Stimulated activated CD4-positive, alpha-beta T cell treated with anti-CD3 and anti-CD28 coated beads, Interleukin-1b, Interleukin-23, amount 100 ng/mL, for 4 hours (primary cell): ENCODE results near the gene LMF2.

ENCODE experiments used
- DNase-seq, 2 donors: peaks; one replicate each; pipeline ENCODE4 v3.0.0-alpha.2; 2020; ENCODE audit warnings: low read depth in 2 of 2

Gene LMF2

DNA sequence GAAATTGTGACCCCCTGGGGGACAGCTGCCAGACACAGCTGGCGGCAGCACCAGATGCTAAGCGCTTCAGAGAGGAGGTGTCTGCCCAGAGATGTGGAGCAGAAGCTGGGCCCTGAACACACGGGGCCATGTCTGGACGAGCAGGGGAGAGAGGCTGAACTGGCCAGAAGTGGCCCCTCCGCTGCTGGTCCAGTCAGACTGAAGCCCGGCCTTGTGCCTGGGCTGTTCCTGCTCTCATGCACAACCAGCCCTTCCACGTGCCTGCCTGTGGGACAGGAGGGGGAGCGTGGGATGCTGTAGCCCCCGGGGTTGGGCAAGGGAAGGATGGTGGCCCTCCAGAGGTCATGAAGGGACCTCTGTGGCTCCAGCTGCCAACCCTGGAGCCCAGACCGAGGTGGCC is 24.4 kb downstream of the LMF2 start:
- no peak for DNase-seq

GRCh38 chr22:50482107-50483074 is 25.1 kb downstream of the LMF2 start:
- DNase-seq, result no peak

DNA sequence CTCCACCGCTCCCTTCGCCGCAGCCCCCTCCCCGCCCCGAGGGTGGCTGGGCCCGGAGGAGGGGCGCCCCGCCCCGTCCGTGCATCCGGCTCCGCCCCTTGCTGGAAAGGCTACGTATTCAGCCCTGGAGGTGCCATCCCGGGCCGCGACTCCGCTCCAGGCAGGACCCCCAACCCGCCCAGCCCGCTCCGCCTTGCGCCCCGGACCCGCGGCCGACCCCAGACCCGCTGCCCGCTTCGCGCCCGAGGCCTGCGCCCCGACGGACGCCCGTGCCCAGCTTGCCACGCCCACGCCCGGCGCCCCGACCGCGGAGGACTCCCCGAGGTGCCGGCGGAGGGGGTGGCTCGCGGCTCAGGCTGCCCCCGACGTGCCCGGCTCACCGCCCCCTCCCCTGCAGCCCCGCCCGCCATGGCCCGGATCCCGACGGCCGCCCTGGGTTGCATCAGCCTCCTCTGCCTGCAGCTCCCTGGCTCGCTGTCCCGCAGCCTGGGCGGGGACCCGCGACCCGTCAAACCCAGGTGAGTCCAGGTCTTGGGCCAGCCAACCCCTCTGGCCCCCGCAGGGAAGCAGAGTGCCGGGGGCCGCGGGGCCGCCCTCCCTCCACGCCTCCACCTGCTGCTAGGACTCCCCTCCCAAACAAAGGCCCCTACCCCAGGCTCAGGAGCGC is 25.9 kb downstream of the LMF2 start, which contains the start of gene ADM2:
TSS of gene ADM2 (plus strand) at position 104 of the 667 bp plus-strand sequence. CDS start at position 409, 305 bp downstream.
- DNase-seq, result peak; percentile 55 to 67

DNA sequence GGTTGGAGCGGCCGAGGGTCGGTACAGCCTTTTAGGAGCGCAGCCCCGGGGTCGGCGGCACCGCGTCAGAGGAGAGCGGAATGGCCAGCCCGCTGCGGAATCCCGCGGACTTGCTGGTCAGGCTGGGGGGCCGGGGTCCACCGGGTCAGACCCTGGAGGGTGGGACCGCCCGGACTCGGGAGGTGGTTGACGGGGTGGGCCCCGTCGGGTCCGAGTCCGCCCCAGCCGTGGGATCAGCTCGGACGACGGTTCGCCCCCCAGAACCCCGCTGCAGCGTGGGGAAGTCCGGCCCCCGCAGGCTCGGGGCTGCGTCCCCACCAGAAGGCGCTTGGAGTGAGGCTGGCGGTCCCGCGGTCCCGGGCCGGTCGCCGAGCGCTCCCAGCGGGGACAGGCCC is 26.5 kb downstream of the LMF2 start:
- no peak for DNase-seq

GRCh38 chr22:50479721-50480120 is 27.8 kb downstream of the LMF2 start:
- no peak for DNase-seq

DNA sequence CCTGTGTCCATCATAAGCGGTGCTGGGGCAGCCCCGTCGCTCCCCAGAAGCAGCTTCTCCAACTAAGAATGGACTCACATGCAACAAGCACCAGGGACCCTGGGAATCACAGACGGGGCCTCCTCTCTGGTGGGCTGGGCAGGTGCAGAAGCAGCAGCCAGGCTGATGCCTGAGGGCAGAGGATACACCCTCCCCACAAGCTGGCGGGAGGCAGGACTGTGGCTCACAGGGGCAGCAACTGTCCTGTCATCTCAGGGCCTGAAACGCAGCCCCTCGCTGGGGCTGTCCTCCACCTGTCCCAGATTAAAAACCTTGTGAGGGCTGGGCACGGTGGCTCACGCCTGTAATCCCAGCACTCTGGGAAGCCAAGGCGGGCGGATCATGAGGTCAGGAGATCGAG is 29.6 kb downstream of the LMF2 start:
- DNase-seq, result no peak

DNA sequence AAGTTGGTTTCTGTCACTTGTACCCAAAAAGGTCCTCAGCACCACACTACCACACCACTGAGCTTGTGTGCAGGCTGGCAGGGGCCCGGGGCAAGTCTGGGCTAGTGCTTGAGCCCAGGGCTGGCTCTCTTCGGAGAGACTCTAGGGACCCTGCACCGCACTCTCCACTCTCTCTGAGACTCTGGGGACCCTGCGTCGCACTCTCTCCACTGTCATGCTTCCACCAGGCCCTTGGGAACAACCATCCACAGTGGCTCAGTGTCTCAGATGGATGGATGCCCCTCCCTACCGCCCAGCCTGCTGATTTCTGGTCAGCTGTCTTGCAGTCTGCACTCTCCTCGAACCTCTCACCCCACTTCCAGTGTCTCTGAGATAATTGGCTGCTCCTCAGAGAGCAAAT is 30.6 kb downstream of the LMF2 start:
- DNase-seq, result no peak

- no peak for DNase-seq
Measured at GRCh38 chr22:50475652-50476002, 31.9 kb downstream of the LMF2 start.

- DNase-seq, result peak; percentile 80 to 88
Measured at GRCh38 chr22:50474710-50475651, 32.5 kb downstream of the LMF2 start, which contains the start of gene SBF1. Gene SBF1 (minus strand): TSS chr22:50475035. CDS start chr22:50474840, 195 bp downstream.

GRCh38 chr22:50473855-50474671 is 33.4 kb downstream of the LMF2 start:
- no peak for DNase-seq

- peak in 1 of 2 donors; percentile 27 for DNase-seq
Measured at GRCh38 chr22:50473088-50473487, 34.4 kb downstream of the LMF2 start.

- DNase-seq, result no peak
Measured at GRCh38 chr22:50471962-50472361, 35.5 kb downstream of the LMF2 start.

GRCh38 chr22:50471197-50471847 is 36.2 kb downstream of the LMF2 start:
- DNase-seq, result no peak

DNA sequence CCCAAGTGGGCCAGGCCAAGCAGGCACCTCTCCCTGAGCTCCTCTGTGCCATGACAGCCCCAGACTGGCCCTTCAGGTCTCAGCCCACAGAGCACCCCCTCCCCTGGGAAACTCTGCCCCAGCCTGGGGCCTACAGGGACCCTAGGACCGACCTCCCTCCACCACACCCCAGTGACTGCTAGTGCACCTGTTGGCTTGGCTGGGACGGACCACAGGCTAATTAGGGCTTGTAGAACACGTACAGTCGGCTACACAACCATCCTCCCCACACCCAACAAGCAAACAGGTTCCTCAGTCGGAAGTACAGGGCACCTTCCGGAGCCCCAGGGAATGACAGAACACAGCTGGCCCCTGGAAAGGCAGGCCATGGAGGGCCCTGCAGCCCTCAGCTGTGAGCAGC is 37.0 kb downstream of the LMF2 start:
- DNase-seq, result no peak

- DNase-seq, result peak; percentile 83 to 93
Measured at GRCh38 chr22:50469377-50470305, 37.9 kb downstream of the LMF2 start.

GRCh38 chr22:50468626-50469025 is 38.9 kb downstream of the LMF2 start:
- DNase-seq, result no peak

GRCh38 chr22:50467773-50468440 is 39.6 kb downstream of the LMF2 start:
- no peak for DNase-seq

DNA sequence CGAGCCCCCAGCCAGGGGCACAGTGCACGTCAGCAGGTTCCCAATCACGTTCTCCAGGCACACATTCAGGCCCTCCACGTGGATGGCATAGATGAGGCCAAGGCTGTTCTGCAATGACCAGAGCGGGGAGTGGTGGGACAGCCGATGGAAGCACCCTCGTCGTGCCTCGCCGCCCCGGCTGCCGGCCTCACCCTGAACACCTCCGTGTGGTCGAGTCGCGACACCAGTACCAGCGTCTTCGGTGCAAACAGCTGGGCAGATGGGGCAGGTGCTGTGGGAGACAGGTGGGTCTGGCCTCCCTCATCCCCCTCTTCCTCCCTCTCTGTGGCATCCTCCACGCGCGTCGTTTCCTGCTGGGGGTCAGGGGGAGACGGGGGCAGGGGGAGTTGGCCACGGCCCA is 40.2 kb downstream of the LMF2 start:
- DNase-seq, result no peak
